Head of caudate nucleus (tissue), 42 donors: Measurements from ENCODE around the gene KLB.

Source experiments
- DNase-seq, 42 donors: peaks; one replicate each; pipeline versions ENCODE4 v3.0.0 to v3.0.0-alpha.2; 2020 to 2021; ENCODE audit warnings: mixed read lengths in 7 of 42
- intact Hi-C: fragments of 100-400 bp; cut with DNase I; formaldehyde crosslinking; loops from one replicate; pipeline ENCODE4 v1.15.0; 2022

The KLB gene

GRCh38 chr4:39490322-39490721 lies 83.6 kb downstream of the KLB start:
- intact Hi-C loops = no loop called here
- no peak for DNase-seq

GRCh38 chr4:39494354-39494753 lies 87.6 kb downstream of the KLB start:
- intact Hi-C loops = no loop called here
- no peak for DNase-seq

DNA sequence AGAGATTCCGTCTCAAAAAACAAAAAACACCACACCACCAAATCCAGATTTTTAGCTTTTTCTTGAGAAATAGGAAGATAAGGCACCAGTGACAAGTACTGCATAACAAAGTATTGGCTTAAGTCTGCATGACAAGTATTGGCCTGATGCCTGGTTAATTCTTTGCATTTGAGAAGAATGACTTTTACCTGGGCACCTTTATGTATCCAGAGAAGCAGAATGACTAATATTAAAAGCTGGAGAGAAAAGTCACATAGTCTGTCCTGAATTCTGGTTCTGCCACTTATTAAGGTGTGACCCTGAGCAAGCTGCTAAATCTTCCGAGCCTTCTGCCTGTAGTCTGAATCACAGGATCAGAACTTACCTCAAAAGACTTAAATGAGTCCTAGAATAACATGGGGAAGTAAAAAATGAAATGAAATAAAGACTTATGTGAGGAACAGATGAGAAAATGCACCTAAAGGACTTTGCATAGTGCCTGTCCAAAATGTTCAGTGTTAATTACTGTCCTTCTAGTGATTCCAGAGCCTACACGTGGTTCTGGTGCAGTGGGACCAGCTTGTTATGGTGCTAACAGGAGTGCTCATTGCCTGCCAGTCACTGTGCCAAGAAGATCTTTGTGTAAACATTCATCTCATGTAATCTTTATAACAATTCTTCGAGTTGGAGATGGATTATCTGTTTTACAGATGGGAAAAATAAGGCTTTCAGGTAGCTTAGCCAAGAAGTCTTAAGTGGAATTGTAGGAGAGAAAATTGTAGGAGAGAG lies 88.9 kb downstream of the KLB start:
- intact Hi-C loops = no loop called here
- no peak for DNase-seq

- DNase-seq = peak in 1 of 42 donors; percentile 9
- intact Hi-C loops = no loop called here
Observed at GRCh38 chr4:39497909-39498726, 91.4 kb downstream of the KLB start.

GRCh38 chr4:39498727-39499020 lies 91.9 kb downstream of the KLB start:
- no peak for DNase-seq
- intact Hi-C loops = no loop called here
